GM06990 (cell line): ENCODE data around the gene P4HB.

Experiments
- DNase-seq: peaks from one replicate; pipeline ENCODE4 v3.0.0-alpha.2; 2011; ENCODE audit not compliant: insufficient read length; ENCODE audit errors: extremely low read depth
- H3K27me3 ChIP-seq: replicated peaks from 2 replicates; pipeline ENCODE4 v1.6.0; 2011; ENCODE audit warnings: low read length; ENCODE audit not compliant: control insufficient read depth, insufficient read depth
- H3K36me3 ChIP-seq: 2 replicates; pipeline ENCODE4 v1.5.1; 2011; ENCODE audit warnings: low read length; ENCODE audit not compliant: control insufficient read depth, insufficient read depth
- H3K4me3 ChIP-seq: replicated peaks from 2 replicates; pipeline ENCODE4 v1.5.1; 2011; ENCODE audit warnings: low read depth, mild to moderate bottlenecking, control low read depth, low read length
- CTCF ChIP-seq: IDR thresholded peaks from 2 replicates; pipeline ENCODE4 v1.5.1; 2011; ENCODE audit warnings: low read length, control low read depth, mild to moderate bottlenecking, inconsistent platforms; ENCODE audit not compliant: insufficient read depth, poor library complexity, severe bottlenecking

Gene P4HB

DNA sequence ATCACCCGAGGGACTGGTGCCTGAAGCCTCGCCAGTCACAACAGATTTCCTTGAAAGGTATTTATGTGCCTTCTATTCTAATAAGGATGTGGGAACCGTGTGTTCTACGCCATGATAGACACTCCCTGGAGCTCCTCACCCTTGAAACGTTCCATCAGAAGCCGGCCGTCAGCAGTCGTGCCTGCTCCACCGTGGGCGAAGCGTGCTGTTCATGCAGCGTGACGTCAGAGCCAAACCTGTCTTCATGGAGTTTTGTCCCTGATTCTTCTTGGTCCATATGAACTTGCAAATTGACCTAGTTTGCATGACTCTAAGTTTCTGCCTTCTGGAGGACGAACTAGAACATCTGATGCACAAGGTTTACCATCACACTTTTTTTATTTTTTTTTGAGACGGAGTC is 21.0 kb downstream of the P4HB start:
- no peak for DNase-seq
- TF ChIP-seq CTCF, result no peak
- H3K36me3 ChIP-seq, result peaks cover 16% of the 10 kb centered on the region
- H3K27me3 ChIP-seq, result no peaks in the 10 kb centered on the region
- H3K4me3 ChIP-seq, result no peak overlapping the region

- H3K27me3 ChIP-seq, result no peaks in the 10 kb centered on the region
- no peak for TF ChIP-seq CTCF
- H3K4me3 ChIP-seq, result no peak overlapping the region
- peaks cover 11% of the 10 kb centered on the region for H3K36me3 ChIP-seq
- no peak for DNase-seq
These were observed 21.5 kb downstream of the P4HB start for GRCh38 chr17:81838753-81839255.

DNA sequence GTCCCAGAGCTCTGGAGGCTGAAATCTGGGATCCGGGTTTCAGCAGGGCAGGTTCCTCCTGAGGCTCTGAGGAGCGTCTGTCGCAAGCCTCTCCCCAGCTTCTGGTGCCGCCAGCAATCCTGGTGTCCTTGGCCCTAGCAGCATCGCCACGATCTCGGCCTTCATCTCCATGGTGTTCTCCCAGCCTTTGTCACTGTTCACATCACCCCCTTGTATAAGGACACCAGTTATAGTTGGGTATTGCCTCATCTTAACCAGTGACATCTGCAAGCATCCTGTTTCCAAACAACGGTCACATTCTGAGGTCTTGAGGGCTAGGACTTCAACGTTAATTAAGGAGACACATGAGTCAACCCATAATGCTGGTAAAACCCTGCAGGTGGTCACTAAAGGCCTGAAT is 22.7 kb downstream of the P4HB start:
- Histone ChIP-seq H3K27me3 (no peaks in the 10 kb centered on the region), H3K4me3 (no peak overlapping the region), H3K36me3 (no peaks in the 10 kb centered on the region; the same call in 1 of the 2 replicates)
- TF ChIP-seq CTCF, result no peak
- no peak for DNase-seq

DNA sequence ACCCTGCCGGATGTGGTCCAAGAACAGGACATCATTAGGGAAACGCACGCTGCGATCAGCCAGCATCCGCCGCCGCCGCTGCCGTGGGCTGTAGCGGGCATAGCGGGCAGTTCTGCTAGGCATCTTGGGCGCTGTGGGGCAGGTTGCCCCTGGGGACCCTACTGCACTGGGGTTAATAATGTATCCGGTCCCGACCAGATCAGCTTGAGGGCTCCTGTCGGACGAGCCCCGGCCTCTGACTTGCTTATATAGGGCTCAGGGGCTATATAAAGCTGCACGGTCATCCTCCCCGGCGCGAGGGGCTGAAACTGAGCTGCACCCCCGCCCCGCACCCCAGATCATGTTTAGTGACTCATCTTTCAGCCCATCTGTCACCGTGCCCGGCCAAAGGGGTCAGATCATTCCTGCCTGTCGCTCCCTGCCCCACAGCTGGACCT is 25.5 kb downstream of the P4HB start, which contains the start of gene PPP1R27:
PPP1R27 (minus strand) TSS at position 220 of the 437 bp plus-strand sequence; CDS start at position 123, 97 bp downstream.
- Histone ChIP-seq H3K4me3 (peak within 1 kb of the TSS; percentile 78), H3K36me3 (no peaks in the 10 kb centered on the region; the same call in 1 of the 2 replicates), H3K27me3 (no peaks in the 10 kb centered on the region)
- no peak for TF ChIP-seq CTCF
- DNase-seq, result no peak

- DNase-seq, result no peak
- Histone ChIP-seq H3K27me3 (no peaks in the 10 kb centered on the region), H3K4me3 (peak overlapping the region; percentile 78), H3K36me3 (no peaks in the 10 kb centered on the region; the same call in 1 of the 2 replicates)
- TF ChIP-seq CTCF, result no peak
These were observed 26.2 kb downstream of the P4HB start for GRCh38 chr17:81833921-81834830.
